Fibroblast of skin of right biceps (primary cell): Measurements from ENCODE around the gene TEKT1.
A peak's percentile ranks its signal among the peaks of the same experiment; 100 is the strongest.
"Not testable (repeated sequence)": the region's sequence is repeated elsewhere in the genome, so short reads cannot be mapped to it uniquely, and the experiment has no call there.

Experiments used
- DNase-seq: peaks from one replicate; pipeline ENCODE4 v3.0.0-alpha.2; 2013

The TEKT1 gene

GRCh38 chr17:6812295-6812694, 19.2 kb downstream of the TEKT1 start:
- no peak for DNase-seq

GRCh38 chr17:6811510-6811909, 20.0 kb downstream of the TEKT1 start:
- no peak for DNase-seq

GRCh38 chr17:6800422-6801027, 31.0 kb downstream of the TEKT1 start:
- peak; percentile 19 for DNase-seq

- no peak for DNase-seq
These were observed 31.8 kb downstream of the TEKT1 start for GRCh38 chr17:6799738-6800137.

- DNase-seq, result no peak
These were observed 33.7 kb downstream of the TEKT1 start for GRCh38 chr17:6797718-6798351.

GRCh38 chr17:6796887-6797490, 34.5 kb downstream of the TEKT1 start:
- peak; percentile 40 for DNase-seq

GRCh38 chr17:6796017-6796886, 35.3 kb downstream of the TEKT1 start:
- peak; percentile 16 for DNase-seq

GRCh38 chr17:6793748-6794493, 37.6 kb downstream of the TEKT1 start:
- DNase-seq, result no peak

- no peak for DNase-seq
These were observed 42.4 kb downstream of the TEKT1 start for GRCh38 chr17:6789146-6789545.

- peak; percentile 4 for DNase-seq
These were observed 44.3 kb downstream of the TEKT1 start for GRCh38 chr17:6787081-6787693.

- peak; percentile 72 for DNase-seq
These were observed 44.9 kb downstream of the TEKT1 start for GRCh38 chr17:6786618-6787017.

GRCh38 chr17:6782244-6782643, 49.3 kb downstream of the TEKT1 start:
- DNase-seq, result no peak

- no peak for DNase-seq
These were observed 50.6 kb downstream of the TEKT1 start for GRCh38 chr17:6780886-6781285.

- no peak for DNase-seq
These were observed 51.5 kb downstream of the TEKT1 start for GRCh38 chr17:6780001-6780400.

GRCh38 chr17:6779411-6779810, 52.1 kb downstream of the TEKT1 start:
- DNase-seq, result no peak

- DNase-seq, result no peak
These were observed 55.6 kb downstream of the TEKT1 start, which contains the start of gene FBXO39 for GRCh38 chr17:6775871-6776405. Gene FBXO39, plus strand, starts transcription at chr17:6776215. Its CDS starts 3,654 bp downstream, at chr17:6779869.

- DNase-seq, result not testable (repeated sequence)
These were observed 56.6 kb downstream of the TEKT1 start for GRCh38 chr17:6774906-6775305.

- DNase-seq, result no peak
These were observed 59.5 kb downstream of the TEKT1 start for GRCh38 chr17:6772016-6772415.

- no peak for DNase-seq
These were observed 63.1 kb downstream of the TEKT1 start for GRCh38 chr17:6768447-6768846.

GRCh38 chr17:6761779-6762178, 69.8 kb downstream of the TEKT1 start:
- DNase-seq, result no peak

GRCh38 chr17:6757747-6758146, 73.8 kb downstream of the TEKT1 start:
- no peak for DNase-seq
